Measurements from ENCODE around the gene RETREG3.

DNA sequence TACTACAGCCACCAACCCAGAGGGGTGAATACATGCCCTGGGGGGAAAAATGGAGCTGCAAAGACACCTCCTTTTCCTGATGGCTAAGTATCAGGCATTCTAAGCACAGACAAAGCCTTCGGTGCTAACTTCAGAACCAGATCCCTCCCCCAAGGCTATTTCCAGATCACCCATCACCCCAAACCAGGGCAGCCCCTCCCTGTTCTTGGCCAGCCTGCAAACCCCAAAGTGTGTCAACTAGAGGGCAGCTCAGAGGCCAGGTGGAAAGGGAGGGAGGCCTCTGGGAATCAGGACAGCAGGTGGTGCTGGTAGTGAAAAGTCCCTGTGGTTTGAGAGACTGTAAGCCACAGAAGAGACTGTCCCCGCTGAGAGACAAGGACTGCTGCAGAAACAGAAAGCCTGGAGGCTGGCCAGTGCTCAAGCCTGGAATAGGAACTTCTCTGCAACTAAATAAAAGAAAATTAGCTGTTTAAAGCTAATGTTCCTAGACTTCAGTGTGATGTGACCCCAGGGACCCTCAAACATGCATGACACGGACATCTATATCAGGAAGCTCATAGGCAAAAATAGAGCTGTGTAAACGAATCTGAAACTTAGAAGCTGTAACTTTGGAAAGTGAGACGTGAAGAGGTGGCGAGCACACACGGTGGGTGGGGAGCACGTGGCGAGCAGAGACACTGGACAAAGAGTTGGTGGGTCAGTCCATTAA lies 9.4 kb upstream of the RETREG3 start:
- TF ChIP-seq EZH2 (IDR thresholded peaks at IDR 0.05; ENCODE audit: insufficient read depth, poor library complexity, severe bottlenecking) (no peak), EZH2phosphoT487 (IDR thresholded peaks at IDR 0.05; ENCODE audit: insufficient read depth, low read depth) (no peak)
